ENCODE measurements around the gene TGM4.
"Not testable (repeated sequence)": the region's sequence is repeated elsewhere in the genome, so short reads cannot be mapped to it uniquely, and the experiment has no call there.

TGM4 gene

DNA sequence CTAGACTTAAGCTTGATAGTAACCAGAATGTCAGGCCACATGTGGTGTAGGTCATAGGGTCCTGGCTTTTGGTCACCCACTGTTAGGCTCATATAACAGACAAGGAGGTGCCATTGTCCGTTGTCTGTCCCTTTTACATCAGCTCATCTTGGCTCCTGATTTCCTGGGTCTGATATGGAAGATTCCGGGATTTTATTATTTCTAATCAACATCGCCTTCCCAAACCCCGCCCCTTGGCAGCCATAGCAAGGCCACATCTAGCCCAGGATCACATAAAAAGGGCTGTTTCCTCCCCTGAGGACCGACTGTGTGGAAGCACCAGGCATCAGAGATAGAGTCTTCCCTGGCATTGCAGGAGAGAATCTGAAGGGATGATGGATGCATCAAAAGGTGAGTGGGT lies at the start of gene TGM4:
TSS of gene TGM4 (plus strand) at position 301 of the 400 bp plus-strand sequence. CDS start at position 372, 71 bp downstream.
- no peak for DNase-seq

- DNase-seq = no peak
These were observed 49.0 kb upstream of the TGM4 start for GRCh38 chr3:44825264-44825925.

GRCh38 chr3:44827196-44827595 lies 47.2 kb upstream of the TGM4 start:
- no peak for DNase-seq

DNA sequence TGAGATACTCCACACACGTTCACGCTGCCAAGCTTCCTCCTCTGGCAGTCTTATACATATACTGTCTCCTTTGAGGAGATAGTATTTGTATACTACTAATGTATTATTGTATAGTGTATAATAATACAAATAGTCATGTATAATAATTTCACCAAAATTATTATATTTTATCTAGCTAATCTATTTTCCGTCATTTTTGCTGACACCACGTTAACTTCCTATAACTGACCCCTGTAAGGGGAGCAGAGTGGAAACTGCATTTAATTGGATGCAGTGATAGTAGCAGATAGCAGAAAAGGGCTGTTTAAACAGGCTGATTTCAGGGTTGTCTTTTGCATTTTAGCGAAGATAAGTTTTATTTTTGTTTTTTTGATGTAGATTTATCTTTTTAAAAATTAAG lies 43.2 kb upstream of the TGM4 start:
- no peak for DNase-seq

GRCh38 chr3:44832032-44832431 lies 42.4 kb upstream of the TGM4 start:
- DNase-seq = no peak

DNA sequence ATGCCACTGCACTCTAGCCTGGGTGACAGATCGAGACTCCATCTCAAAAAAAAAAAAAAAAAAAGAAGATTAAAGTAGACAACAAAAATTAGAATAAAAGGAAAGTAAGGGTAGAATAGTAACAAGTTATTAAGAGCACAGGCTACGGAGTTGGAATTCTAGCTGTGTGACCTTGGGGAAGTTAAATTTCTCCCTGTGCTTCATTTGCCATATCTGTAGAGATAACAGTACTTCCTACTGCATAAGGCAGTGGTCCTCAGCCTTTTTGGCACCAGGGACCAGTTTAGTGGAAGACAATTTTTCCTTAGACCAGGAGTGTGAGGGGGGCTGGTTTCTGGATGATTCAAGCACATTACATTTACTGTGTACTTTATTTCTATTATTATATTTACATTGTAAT lies 41.4 kb upstream of the TGM4 start:
- DNase-seq = no peak

DNA sequence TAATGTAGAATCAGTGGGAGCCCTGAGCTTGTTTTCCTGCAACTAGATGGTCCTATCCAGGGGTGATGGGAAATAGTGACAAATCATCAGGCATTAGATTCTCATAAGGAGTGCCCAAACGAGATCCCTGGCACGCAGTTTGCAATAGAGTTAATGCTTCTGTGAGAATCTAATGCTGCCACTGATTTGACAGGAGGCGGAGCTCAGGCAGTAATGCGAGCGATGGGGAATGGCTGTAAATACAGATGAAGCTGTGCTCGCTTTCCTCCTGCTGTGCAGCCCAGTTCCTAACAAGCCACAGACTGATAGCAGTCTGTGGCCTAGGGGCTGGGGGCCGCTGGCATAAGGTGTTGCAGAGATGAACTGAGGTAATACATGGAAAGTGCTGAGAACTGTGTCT lies 41.0 kb upstream of the TGM4 start:
- no peak for DNase-seq

DNA sequence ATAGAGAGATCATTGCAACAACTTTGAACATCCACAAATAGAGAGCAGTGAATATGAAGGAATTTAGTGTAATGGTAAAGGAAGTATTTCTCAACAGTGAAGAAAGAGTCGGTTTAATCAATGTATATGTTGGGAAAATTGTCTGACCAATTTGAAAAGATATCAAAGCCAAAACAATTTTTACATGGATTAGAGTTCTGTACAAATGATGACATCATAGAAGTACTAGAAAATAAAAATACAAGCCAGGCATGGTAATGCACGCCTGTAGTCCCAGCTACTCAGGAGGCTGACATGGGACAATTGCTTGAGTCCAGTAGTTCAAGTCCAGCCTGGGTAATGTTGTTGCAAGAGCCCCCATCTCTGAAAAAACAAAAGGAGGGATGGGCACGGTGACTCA lies 38.7 kb upstream of the TGM4 start:
- no peak for DNase-seq

DNA sequence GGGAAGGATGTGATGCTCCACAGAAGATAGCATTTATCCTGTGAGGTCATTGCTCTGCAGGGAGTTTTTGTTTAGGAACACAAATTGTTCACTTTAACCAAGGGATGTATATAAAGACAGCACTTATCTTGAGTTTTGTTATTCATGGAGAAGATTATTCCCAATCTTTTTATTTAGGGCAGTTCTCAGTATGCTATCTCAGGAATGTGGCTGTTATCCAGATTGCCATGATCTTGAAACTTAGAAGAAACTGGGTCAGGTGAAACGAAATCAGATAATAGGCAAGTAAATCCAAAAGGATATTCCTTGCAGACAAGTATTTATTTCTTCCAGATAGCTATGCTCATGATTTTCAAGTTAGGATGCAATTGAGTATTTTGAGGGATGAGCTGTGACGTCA lies 32.0 kb upstream of the TGM4 start:
- DNase-seq = no peak

DNA sequence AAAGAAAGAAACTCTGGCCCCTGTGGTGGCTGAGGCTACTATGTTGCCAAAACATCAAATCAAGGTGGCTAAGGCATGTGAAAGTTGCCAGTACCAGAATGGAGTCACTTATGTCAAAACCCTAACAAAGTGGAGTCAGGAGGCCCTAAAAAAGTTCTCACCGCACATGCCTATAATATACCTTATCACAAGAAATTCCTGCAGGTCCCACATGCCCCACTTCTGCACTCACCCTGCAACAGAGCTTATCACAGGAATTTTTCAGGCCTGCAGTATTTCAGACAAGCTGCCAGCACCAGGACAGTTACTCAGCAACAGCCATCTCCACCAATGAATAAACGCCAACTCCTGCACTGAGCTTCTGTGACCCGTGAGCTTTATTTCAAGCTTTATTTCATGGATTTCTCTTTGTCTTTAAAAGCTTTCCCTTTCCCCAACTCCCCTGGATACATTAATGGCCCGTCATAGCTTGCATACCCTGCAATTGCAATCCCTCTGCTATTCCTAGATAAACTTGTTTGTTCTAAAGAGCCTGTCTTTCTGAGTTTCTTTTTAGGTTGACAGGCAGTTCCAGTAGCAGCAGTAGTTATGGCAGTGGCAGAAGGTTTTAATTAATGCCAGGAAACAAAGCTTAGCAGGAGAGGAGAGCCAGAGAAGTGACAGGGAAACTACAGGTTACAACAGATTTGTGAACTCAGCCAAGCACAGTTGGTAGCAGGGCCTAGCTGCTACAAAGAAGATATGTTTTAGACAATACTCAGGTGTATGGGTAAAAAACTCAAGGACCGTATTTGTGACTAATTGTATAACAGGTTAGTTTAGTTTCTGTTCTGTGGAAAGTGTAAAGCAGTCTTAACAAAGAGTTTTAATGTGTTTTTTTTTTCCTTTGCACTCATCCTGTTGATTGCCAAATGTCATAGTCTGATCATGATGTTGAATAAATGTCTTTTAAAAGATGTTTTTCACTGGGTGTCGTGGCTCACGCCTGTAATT lies 28.6 kb upstream of the TGM4 start:
- no peak for DNase-seq

DNA sequence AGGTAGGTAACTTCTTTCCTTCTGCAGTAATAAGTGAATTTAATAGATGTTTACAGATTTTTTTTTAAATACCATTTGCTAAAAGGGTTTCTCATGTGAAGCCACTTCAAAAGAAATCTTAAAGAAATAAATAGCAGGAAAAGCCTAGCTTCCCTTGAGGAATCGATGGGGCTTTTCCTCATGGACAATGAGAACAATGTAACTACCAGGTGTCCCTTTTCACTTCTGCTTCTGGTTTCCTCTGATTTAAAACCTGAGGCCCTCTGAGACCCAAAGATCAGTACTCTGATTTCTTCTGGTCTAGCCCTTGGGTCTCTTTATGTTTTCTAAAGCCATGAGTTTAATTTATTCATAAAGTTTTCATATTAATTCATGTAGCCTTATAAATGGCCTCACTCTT lies 25.8 kb upstream of the TGM4 start:
- no peak for DNase-seq

DNA sequence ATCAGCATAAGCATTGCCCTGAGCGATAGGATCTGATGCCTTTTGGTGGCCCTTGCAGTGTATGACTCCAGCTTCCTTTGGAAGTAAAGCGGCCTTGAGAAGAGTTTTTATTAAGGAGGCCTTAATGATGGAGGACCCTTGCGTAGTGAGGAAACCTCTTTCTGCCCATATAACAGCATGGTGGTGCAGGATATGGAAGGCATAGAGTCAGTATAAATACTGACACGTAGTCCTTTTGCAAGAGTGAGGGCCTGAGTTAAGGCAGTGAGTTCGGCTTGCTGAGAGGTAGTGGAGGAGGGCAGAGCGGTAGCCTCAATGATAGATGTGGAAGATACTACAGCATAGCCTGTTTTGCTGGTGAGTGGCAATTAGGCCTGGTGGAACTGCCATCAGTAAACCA lies 17.7 kb upstream of the TGM4 start:
- not testable (repeated sequence) for DNase-seq

- no peak for DNase-seq
These were observed 14.3 kb upstream of the TGM4 start for GRCh38 chr3:44860117-44860516.

GRCh38 chr3:44861412-44862225 lies 12.8 kb upstream of the TGM4 start, which contains the start of gene TMEM42:
Gene TMEM42 (plus strand): TSS chr3:44861912. CDS start chr3:44861925, 13 bp downstream.
- peak; percentile 82 for DNase-seq

DNA sequence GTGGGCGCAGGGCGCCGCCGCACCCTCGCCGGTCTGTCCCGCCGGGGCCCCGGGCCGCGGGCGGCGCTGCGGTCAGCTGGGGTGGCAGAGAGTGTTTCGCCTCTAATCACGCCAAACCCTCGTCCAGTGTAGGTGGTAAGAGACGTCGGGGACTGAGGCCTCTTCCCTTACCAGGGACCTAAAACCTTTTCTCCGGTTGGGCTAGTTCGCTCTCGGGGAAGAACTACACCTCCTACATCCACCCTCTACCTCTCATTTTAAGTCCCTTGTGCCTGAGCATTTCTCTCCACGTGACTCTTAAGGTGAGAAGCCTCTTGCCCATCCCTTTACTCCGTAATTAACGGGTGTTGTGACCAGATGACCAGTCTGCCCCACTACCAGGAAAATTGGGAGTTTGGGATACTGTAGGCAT lies 12.2 kb upstream of the TGM4 start:
- peak; percentile 6 for DNase-seq

GRCh38 chr3:44865272-44866035 lies 9.0 kb upstream of the TGM4 start:
- no peak for DNase-seq

- DNase-seq = no peak
These were observed 6.8 kb upstream of the TGM4 start for GRCh38 chr3:44867421-44868111.

- no peak for DNase-seq
These were observed 3.9 kb upstream of the TGM4 start for GRCh38 chr3:44870375-44871061.

DNA sequence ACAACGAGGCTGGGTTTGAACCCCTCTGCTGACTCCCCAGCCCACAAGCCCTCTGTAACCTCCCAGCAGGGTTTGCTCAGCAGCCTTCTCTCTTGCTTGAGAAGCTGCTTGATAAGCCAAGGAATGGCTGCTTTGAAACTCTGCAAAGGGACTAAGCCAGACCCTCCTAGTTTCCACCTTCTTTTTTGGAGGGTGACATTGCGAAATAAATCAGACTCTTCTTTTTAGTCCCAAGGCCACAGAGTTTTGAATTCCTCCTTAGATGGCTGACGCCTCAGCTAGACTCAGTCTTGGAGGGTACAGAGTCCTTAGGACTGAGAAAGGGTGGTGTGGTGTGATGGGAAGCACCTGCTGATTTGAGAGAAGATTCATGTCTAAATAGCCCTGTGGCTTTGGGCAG lies 1.2 kb downstream of the TGM4 start:
- no peak for DNase-seq

- no peak for DNase-seq
These were observed 2.9 kb downstream of the TGM4 start for GRCh38 chr3:44877333-44877732.

- DNase-seq = no peak
These were observed 5.9 kb downstream of the TGM4 start for GRCh38 chr3:44880284-44880683.
